IMR-90 (cell line): ENCODE measurements around the gene RHBDD1. TPM values are rescaled to one million over a fixed set of nuclear protein-coding genes. Genes with fewer than 3 reads are reported as not detected.

Experiments used
- ATAC-seq: fragments of 200-7000 bp; cut with Tn5 transposase; 2 replicates; pipeline ENCODE4 v1.9.1; 2020; ENCODE audit warnings: low read depth, mild to moderate bottlenecking, moderate library complexity
- BruUV-seq: library from RNA; stranded (reverse); fragments of 400-500 nt; replicated peaks from 2 replicates; lab custom pipeline; 2021; lab: Mats Ljungman, UMichigan
- CTCF ChIA-PET: fragments of 300-600 bp; formaldehyde crosslinking; extraction: SDS; loops from one replicate; lab custom pipeline; 2021; ENCODE audit warnings: antibody characterized with exemption; lab: Yijun Ruan, JAX
- POLR2A ChIA-PET: fragments of 300-600 bp; sonication (Branson Sonifier 250); formaldehyde crosslinking; loops from one replicate; lab custom pipeline; 2022; ENCODE audit warnings: antibody characterized with exemption; ENCODE audit not compliant: unreplicated experiment; lab: Charles Lee
- DNase-seq: peaks from one replicate; pipeline ENCODE4 v3.0.0; 2013
- H2AFZ ChIP-seq: replicated peaks from 2 replicates; pipeline ENCODE3; 2013; ENCODE audit warnings: low read length, mild to moderate bottlenecking; ENCODE audit not compliant: poor library complexity
- H2AK5ac ChIP-seq: 2 replicates; pipeline ENCODE4 v1.6.1; 2013; ENCODE audit warnings: low read depth, low read length, inconsistent platforms
- H2AK9ac ChIP-seq: replicated peaks from 2 replicates; pipeline ENCODE3; 2013; ENCODE audit warnings: mild to moderate bottlenecking, low read depth, low read length, moderate library complexity; ENCODE audit not compliant: poor library complexity
- H2BK120ac ChIP-seq: 2 replicates; pipeline ENCODE4 v1.6.1; 2013; ENCODE audit warnings: low read depth, low read length, inconsistent platforms
- H2BK15ac ChIP-seq: 3 replicates; pipeline ENCODE4 v1.6.1; 2013; ENCODE audit warnings: low read depth, low read length, inconsistent platforms
- H2BK20ac ChIP-seq: 2 replicates; pipeline ENCODE4 v1.6.1; 2013; ENCODE audit warnings: low read depth, mild to moderate bottlenecking, inconsistent platforms, low read length, moderate library complexity
- H2BK5ac ChIP-seq: 2 replicates; pipeline ENCODE4 v1.6.1; 2013; ENCODE audit warnings: mild to moderate bottlenecking, low read depth, low read length, inconsistent platforms; ENCODE audit not compliant: poor library complexity, severe bottlenecking
- H3K14ac ChIP-seq: replicated peaks from 2 replicates; pipeline ENCODE4 v1.6.1; 2013; ENCODE audit warnings: low read depth, low read length, inconsistent platforms
- H3K18ac ChIP-seq: 2 replicates; pipeline ENCODE4 v1.6.1; 2013; ENCODE audit warnings: low read depth, low read length, control low read depth
- H3K23ac ChIP-seq: 2 replicates; pipeline ENCODE4 v1.6.1; 2013; ENCODE audit warnings: low read depth, low read length, inconsistent platforms
- H3K27ac ChIP-seq: 2 replicates; pipeline ENCODE4 v1.5.1; 2013; ENCODE audit warnings: mild to moderate bottlenecking, control low read depth, low read length; ENCODE audit not compliant: insufficient read depth
- H3K27me3 ChIP-seq: 2 replicates; pipeline ENCODE4 v1.6.1; 2013; ENCODE audit warnings: low read length; ENCODE audit not compliant: control insufficient read depth, insufficient read depth
- H3K36me3 ChIP-seq: 2 replicates; pipeline ENCODE4 v1.6.1; 2013; ENCODE audit warnings: low read length, mixed read lengths; ENCODE audit not compliant: control insufficient read depth, insufficient read depth
- H3K4ac ChIP-seq: 2 replicates; pipeline ENCODE4 v1.6.1; 2013; ENCODE audit warnings: low read depth, low read length, inconsistent platforms
- H3K4me1 ChIP-seq: 2 replicates; pipeline ENCODE4 v1.6.1; 2013; ENCODE audit warnings: low read length, mixed read lengths; ENCODE audit not compliant: control insufficient read depth, insufficient read depth
- H3K4me2 ChIP-seq: 2 replicates; pipeline ENCODE4 v1.6.1; 2013; ENCODE audit warnings: low read depth, mild to moderate bottlenecking, control low read depth, low read length, moderate library complexity
- H3K4me3 ChIP-seq: 2 replicates; pipeline ENCODE4 v1.5.1; 2013; ENCODE audit warnings: low read depth, mild to moderate bottlenecking, control low read depth, low read length, moderate library complexity; ENCODE audit not compliant: insufficient read depth
- H3K56ac ChIP-seq: 2 replicates; pipeline ENCODE4 v1.6.1; 2013; ENCODE audit warnings: low read length, inconsistent platforms; ENCODE audit not compliant: insufficient read depth; ENCODE audit errors: extremely low read depth
- H3K79me1 ChIP-seq, 2 experiments: 2 replicates each; pipeline ENCODE4 v1.6.1; 2013; ENCODE audit warnings: low read length in 2 of 2, inconsistent platforms in 1 of 2, low read depth in 1 of 2
- H3K9ac ChIP-seq: 2 replicates; pipeline ENCODE4 v1.6.1; 2013; ENCODE audit warnings: low read depth, low read length, control low read depth
- H3K9me1 ChIP-seq: 2 replicates; pipeline ENCODE4 v1.6.1; 2013; ENCODE audit warnings: low read length, inconsistent platforms; ENCODE audit not compliant: insufficient read depth
- H3K9me3 ChIP-seq: 2 replicates; pipeline ENCODE4 v1.6.1; 2013; ENCODE audit warnings: low read length; ENCODE audit not compliant: control insufficient read depth, insufficient read depth
- H4K20me1 ChIP-seq: 2 replicates; pipeline ENCODE4 v1.6.1; 2013; ENCODE audit warnings: low read length, inconsistent platforms; ENCODE audit not compliant: insufficient read depth
- H4K5ac ChIP-seq: 2 replicates; pipeline ENCODE4 v1.6.1; 2013; ENCODE audit warnings: mild to moderate bottlenecking, low read depth, low read length, control low read depth
- H4K8ac ChIP-seq, 2 experiments: 2 replicates each; pipeline ENCODE4 v1.6.1; 2013; ENCODE audit warnings: low read depth in 2 of 2, low read length in 2 of 2, control low read depth in 1 of 2, inconsistent platforms in 1 of 2
- H4K91ac ChIP-seq: 2 replicates; pipeline ENCODE4 v1.6.1; 2013; ENCODE audit warnings: low read depth, low read length, inconsistent platforms; ENCODE audit not compliant: insufficient read depth
- BHLHE40 ChIP-seq: fragments of 150-350 bp; IDR thresholded peaks from 2 replicates; pipeline ENCODE4 v1.6.1; 2016; ENCODE audit warnings: mild to moderate bottlenecking, low read depth, low read length
- CEBPB ChIP-seq: IDR thresholded peaks from 2 replicates; pipeline ENCODE4 v1.6.1; 2012; ENCODE audit warnings: low read depth, low read length, improper control_type of control experiment
- CHD1 ChIP-seq: IDR thresholded peaks from 2 replicates; pipeline ENCODE4 v1.6.1; 2012; ENCODE audit warnings: low read depth, low read length, improper control_type of control experiment
- CTCF ChIP-seq: conservative IDR thresholded peaks from 2 replicates; pipeline ENCODE4 v1.5.1; 2012; ENCODE audit warnings: mild to moderate bottlenecking, low read depth, low read length, improper control_type of control experiment
- ELK1 ChIP-seq: fragments of 150-350 bp; IDR thresholded peaks from 2 replicates; pipeline ENCODE4 v1.6.1; 2016; ENCODE audit warnings: low read depth, mild to moderate bottlenecking, low read length, moderate library complexity, borderline replicate concordance
- FOS ChIP-seq: fragments of 150-350 bp; IDR thresholded peaks from 2 replicates; pipeline ENCODE4 v1.6.1; 2016; ENCODE audit warnings: low read depth, low read length
- MAFK ChIP-seq: IDR thresholded peaks from 2 replicates; pipeline ENCODE4 v1.6.1; 2012; ENCODE audit warnings: low read depth, low read length, improper control_type of control experiment
- MAZ ChIP-seq: IDR thresholded peaks from 2 replicates; pipeline ENCODE4 v1.6.1; 2012; ENCODE audit warnings: low read depth, mild to moderate bottlenecking, low read length, improper control_type of control experiment, moderate library complexity, borderline replicate concordance
- MXI1 ChIP-seq: IDR thresholded peaks from 2 replicates; pipeline ENCODE4 v1.6.1; 2012; ENCODE audit warnings: low read depth, mild to moderate bottlenecking, low read length, moderate library complexity, borderline replicate concordance
- NFE2L2 ChIP-seq: fragments of 150-350 bp; IDR thresholded peaks from 2 replicates; pipeline ENCODE4 v1.6.1; 2016; ENCODE audit warnings: low read depth, mild to moderate bottlenecking, low read length
- POLR2A ChIP-seq: IDR thresholded peaks from 2 replicates; pipeline ENCODE4 v1.6.1; 2012; ENCODE audit warnings: mild to moderate bottlenecking, low read depth, low read length
- SMC3 ChIP-seq: fragments of 150-350 bp; IDR thresholded peaks from 2 replicates; pipeline ENCODE4 v1.6.1; 2016; ENCODE audit warnings: low read depth, mild to moderate bottlenecking, antibody characterized with exemption, low read length, moderate library complexity
- USF2 ChIP-seq: fragments of 150-350 bp; IDR thresholded peaks from 2 replicates; pipeline ENCODE4 v1.6.1; 2017; ENCODE audit warnings: mild to moderate bottlenecking, antibody characterized with exemption, low read length, low read depth
- WGBS, 2 experiments: methylation state at CpG; one replicate each; pipeline versions ENCODE4 v1.1.5 to v1.1.7; 2013; ENCODE audit warnings: missing lambda C conversion rate in 2 of 2; ENCODE audit not compliant: insufficient read length in 1 of 2; ENCODE audit errors: extremely low coverage in 2 of 2; 5-methylcytosine and 5-hydroxymethylcytosine counted together
- dilution Hi-C: fragments of 300-500 bp; cut with HindIII; formaldehyde crosslinking; loops from one replicate; pipeline ENCODE4 v1.14.3; 2018; ENCODE audit warnings: low sequenced_read_pairs; ENCODE audit not compliant: unreplicated experiment
- in situ Hi-C: fragments of 300-500 bp; cut with MboI; formaldehyde crosslinking; loops from 3 replicates; pipeline ENCODE4 v1.14.3; 2019; ENCODE audit warnings: low sequenced_read_pairs, inconsistent platforms, mixed read lengths
- intact Hi-C: fragments of 100-400 bp; cut with micrococcal nuclease; formaldehyde crosslinking; loops from 2 replicates; pipeline ENCODE4 v1.10.0; 2022
- polyA plus RNA-seq, 3 experiments: library from polyadenylated mRNA; depleted of rRNA; stranded (reverse); fragments of >200 nt; gene quantifications; 2 replicates each; pipeline ENCODE4 v1.2.3, GENCODE V29; 2012; ENCODE audit warnings: low replicate concordance in 1 of 3
- total RNA-seq: library from RNA; depleted of rRNA; stranded (reverse); fragments of >200 nt; gene quantifications from 2 replicates; pipeline ENCODE4 v1.2.3, GENCODE V29; 2012

The RHBDD1 gene
- total and polyA plus RNA-seq, 2 of the 4 experiments (the other 2 are of a cell fraction): 9.7 to 14.0 TPM

GRCh38 chr2:226800941-226801784 lies 34.7 kb upstream of the RHBDD1 start:
- no TSS peak for BruUV-seq
- peaks cover 17% of the 10 kb centered on the region for H4K20me1 ChIP-seq
- peaks cover 2% of the 10 kb centered on the region; the same call in 1 of the 2 replicates for H3K4me1 ChIP-seq
- H3K4me2 ChIP-seq: peak overlapping the region; percentile 95
- POLR2A ChIA-PET: interaction anchor here (0.7 kb wide), 1 partner anchor 1043 kb away, joined by 3 read pairs; no protein-coding TSS in a partner anchor
- 0 out of 3 replicates have a peak overlapping the region, but pooled peaks have one; percentile 35 for H2BK15ac ChIP-seq
- peak overlapping the region; percentile 78 for H3K4me3 ChIP-seq
- DNase-seq: peak; percentile 79
- H2BK20ac ChIP-seq: peak overlapping the region; percentile 66
- no peaks in the 10 kb centered on the region for H3K9me3 ChIP-seq
- CTCF ChIA-PET: interaction anchor here (0.5 to 1.3 kb wide), 4 partner anchors 19 to 439 kb away, joined by 3 to 5 read pairs (median 3); no protein-coding TSS in a partner anchor
- intact Hi-C loops: loop anchor here (1.0 kb wide), 1 partner anchor 306 kb away; no protein-coding TSS in a partner anchor
- WGBS, 2 experiments: 6% methylated on average over 23 of the region's 33 CpGs; no CpG with 5 or more reads in 1 of the 2 experiments
- peaks cover 21% of the 10 kb centered on the region for H3K36me3 ChIP-seq
- H3K27me3 ChIP-seq: no peaks in the 10 kb centered on the region
- H2AFZ ChIP-seq: peak overlapping the region; percentile 92
- no peaks in the 10 kb centered on the region for H3K9me1 ChIP-seq
- dilution Hi-C loops: no loop called here
- H2BK120ac ChIP-seq: peak overlapping the region; percentile 83
- H2AK9ac ChIP-seq: peak overlapping the region; percentile 75
- H3K27ac ChIP-seq: peak overlapping the region; percentile 83
- H3K18ac ChIP-seq: peak overlapping the region; percentile 30
- H2AK5ac ChIP-seq: peak overlapping the region; percentile 74
- peak overlapping the region; percentile 60; the same call in 1 of the 2 replicates for H3K56ac ChIP-seq
- H3K79me1 ChIP-seq: peaks cover 4 to 25% of the 10 kb centered on the region in 2 experiments
- H4K5ac ChIP-seq: peak overlapping the region; percentile 32
- peak overlapping the region; percentile 99 for H2BK5ac ChIP-seq
- peak overlapping the region; percentile 79; the same call in 1 of the 2 replicates for H3K23ac ChIP-seq
- peak overlapping the region; percentile 58 to 91 for H4K8ac ChIP-seq
- in situ Hi-C loops: no loop called here
- ATAC-seq: peak; percentile 62
- H3K4ac ChIP-seq: peak overlapping the region; percentile 91
- peak overlapping the region; percentile 53 for H4K91ac ChIP-seq
- peak overlapping the region; percentile 69 for H3K9ac ChIP-seq
- peak overlapping the region; percentile 41 for H3K14ac ChIP-seq
- TF ChIP-seq MAFK (no peak), ELK1 (no peak), MAZ (peak; percentile 73; the same call in 1 of the 2 replicates), SMC3 (no peak), FOS (no peak), CHD1 (no peak), BHLHE40 (no peak), POLR2A (no peak; the same call in 1 of the 2 replicates), CTCF (no peak), MXI1 (0 out of 2 replicates have a peak, but pooled peaks have one; percentile 18), CEBPB (no peak), USF2 (no peak), NFE2L2 (no peak)
